ENCODE results near the gene HDLBP.
"Not testable (repeated sequence)": the region's sequence is repeated elsewhere in the genome, so short reads cannot be mapped to it uniquely, and the experiment has no call there.

Gene HDLBP

DNA sequence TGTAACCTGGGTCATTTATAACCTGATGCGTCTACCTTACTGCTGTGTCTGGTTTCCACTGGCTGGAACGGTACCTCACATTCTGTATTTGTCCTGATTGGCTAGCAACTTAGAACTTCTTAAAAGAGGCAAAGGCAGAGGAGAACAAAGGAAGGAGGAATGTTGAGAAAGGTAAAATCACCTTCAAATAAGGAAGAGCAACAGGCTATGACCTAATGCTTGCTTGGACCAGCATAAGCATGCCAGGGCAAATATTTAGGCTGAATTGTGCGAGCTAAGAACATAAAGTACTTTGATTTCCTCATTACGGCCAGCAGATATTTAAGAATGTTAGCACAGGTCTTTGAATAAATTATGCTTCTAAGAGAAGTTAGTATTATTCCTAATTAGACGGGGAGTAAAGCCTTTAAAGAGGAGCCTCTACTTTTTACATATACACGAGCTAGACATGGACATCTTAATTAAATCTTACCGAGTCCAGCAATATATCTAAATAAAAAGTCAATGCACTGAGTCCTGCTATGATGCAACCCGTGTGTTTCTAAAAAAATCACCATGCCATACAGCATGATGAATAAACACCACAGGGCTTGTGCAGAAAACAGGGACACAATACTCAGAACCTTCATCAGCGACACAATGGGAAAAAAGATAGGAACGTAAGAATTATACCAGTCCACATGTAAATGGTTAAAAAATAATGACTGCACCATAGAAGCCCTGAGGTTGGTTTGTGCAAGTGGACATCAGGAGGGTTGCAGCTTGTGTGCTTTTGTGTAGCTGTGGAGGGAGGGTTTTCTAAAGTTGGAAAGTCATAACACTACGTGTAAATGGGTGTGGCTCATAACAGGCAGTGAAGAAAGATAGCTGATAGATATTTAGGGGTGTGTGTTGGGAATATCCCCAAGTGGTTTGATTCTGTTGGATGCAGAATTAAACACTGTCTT lies 14.5 kb upstream of the HDLBP start:
- no peak for DNase-seq

- no peak for DNase-seq
Measured at GRCh38 chr2:241325257-241325656, 9.8 kb upstream of the HDLBP start.

DNA sequence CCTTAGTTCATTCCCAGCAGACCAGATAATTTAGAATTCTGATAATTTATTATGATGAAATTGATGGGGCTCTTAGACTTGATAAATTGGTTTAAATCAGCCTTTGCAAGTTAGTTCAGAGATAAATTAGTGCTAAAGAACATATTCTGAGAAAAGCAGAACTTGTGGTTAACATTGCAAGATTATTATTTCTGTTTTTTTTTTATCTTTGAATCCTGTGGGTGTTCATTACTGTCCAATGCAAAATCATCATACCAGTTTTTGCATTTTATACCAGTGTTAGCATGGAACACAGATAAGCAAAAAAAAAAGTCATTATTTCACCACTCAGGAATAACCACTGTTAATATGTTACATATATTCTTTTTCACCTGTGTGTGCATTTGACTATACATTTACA lies 9.3 kb upstream of the HDLBP start:
- no peak for DNase-seq

- DNase-seq, result no peak
Measured at GRCh38 chr2:241323778-241324177, 8.3 kb upstream of the HDLBP start.

DNA sequence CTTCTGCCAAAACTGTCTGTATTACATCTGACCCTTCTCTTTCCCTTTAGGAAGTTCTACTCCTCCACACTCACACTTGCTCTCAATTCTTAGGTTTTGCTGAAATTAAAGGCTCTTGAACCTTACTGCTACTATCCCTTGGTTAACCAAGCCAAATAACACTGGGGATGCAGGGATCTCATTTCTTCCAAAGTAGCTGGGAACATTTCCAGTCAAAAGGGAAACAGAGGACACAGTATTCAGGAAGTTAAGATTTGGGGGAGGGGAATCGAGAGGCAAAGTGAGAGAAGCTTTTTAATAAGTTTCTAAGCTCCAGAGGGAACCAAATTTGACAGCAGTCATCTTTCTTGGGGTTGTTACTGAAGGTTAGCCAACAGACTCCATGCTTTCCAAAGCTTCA lies 6.4 kb upstream of the HDLBP start:
- DNase-seq, result no peak

GRCh38 chr2:241321033-241321432 lies 5.6 kb upstream of the HDLBP start:
- DNase-seq, result no peak

GRCh38 chr2:241320394-241320793 lies 4.9 kb upstream of the HDLBP start:
- DNase-seq, result no peak

DNA sequence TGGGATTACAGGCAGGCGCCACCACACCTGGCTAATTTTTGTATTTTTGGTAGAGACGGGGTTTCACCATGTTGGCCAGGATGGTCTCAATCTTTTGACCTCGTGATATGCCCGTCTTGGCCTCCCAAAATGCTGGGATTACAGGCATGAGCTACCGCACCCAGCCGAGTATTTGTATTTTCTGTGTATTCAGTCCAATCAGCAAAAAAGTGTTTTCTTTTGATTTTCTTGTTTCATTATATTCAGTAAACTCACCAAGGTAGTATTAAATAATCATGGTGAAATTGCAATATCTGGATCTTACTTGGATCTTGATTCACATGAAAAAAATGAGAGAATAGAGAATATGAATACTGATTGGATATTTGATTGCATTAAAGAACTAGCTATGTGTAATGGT lies 3.4 kb upstream of the HDLBP start:
- DNase-seq, result not testable (repeated sequence)

- no peak for DNase-seq
Measured at GRCh38 chr2:241317391-241317790, 1.9 kb upstream of the HDLBP start.

DNA sequence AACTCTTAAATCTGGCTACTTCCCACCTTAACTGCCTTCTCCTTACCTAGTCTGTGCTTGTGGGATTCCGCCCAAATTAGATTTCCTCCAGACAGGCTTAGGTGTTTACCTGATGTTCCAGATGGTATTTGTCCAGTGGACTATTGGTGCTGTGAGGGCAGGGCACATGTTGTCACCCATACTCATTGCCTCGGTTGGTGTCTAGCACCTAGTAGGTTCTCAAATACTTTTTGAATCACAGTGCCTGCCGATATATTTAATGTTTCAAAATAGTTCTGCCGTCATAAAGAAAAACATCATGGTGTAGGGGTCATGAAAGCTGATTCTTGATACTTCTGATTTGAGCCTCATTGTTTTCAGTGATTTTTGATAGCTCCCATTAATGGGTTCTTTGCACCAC lies 1.4 kb upstream of the HDLBP start:
- no peak for DNase-seq

DNA sequence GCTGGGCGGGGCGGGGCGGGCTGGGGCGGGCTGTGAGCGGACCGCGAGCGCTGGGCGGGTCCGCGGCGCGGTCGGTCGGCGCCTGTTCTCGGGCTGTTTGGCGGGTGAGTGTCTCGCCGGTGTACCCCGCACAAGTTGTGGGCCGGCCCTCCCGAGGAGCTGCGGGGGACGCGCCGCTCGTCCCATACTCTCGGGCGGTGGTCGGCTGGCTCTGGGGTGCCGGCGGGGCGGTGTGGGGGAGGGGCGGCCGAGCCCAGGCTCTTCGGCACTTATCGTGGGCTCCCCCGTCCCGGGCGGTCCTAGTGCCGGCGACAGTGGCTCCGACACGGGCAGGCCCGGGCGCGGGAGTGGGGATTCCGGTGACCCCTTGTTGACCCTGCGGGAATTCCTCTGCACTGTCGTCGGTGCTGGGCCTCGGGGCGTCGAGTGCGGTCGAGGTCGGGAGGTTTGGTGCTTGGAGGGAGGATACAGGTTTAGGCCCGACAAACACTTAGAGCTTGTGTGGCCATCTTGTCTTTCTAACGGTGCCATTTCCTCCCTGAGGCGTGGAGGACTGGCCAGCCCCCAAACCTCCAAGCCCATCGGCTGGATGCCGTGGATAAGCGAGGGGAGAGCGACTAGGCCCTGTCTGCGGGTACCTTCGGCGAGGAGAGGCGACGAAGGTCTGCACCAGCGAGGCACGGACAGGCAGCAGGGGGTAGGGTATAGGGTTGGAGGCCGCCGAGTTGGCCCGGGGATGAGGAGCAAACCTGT lies 583 bp upstream of the HDLBP start, which contains the start of gene SEPTIN2:
Gene SEPTIN2, plus strand, starts transcription at position 47 of the 753 bp plus-strand sequence. CDS start 8,308 bp downstream, outside the sequence.
- peak; percentile 68 for DNase-seq

DNA sequence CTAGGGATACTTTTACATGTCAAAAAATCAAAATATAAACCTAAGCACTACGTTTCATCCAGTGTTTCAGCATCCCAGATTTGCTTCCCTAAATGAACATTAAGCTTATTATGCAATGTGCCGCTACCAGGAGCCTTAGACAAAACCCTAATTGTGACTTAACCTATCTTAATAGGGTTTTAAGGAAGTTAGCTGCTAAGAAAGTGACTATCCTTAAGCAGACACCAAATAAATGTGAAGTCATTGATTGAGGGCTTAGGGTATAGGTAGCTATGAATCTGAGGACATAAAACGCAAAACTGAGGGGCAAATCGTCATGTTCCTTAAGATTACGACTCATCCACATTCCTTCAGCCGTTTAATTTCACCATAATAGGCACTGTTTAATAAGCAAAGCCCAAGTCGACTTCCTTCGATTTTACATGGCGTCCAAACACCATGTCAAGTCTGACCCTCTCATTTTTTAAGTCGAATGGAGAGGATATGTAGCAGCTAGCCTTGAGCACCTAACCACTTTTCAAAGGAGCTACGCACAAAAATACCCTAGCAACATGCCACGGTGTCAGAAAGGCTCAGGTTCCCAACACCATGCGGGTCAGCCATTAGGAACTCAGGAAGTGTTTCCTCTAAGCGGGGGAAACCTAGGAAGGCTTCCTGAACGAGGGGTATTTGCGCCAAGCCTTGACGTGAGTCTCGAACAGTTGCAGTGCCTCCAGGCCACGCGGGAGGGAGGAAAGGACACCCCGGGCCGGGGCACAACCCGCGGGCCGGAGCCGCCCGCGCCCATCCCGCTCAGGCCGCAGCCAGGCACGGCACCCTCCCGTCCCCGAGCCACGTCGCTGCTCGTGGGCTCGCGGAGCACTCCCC lies 1.0 kb downstream of the HDLBP start:
- peak; percentile 43 for DNase-seq

DNA sequence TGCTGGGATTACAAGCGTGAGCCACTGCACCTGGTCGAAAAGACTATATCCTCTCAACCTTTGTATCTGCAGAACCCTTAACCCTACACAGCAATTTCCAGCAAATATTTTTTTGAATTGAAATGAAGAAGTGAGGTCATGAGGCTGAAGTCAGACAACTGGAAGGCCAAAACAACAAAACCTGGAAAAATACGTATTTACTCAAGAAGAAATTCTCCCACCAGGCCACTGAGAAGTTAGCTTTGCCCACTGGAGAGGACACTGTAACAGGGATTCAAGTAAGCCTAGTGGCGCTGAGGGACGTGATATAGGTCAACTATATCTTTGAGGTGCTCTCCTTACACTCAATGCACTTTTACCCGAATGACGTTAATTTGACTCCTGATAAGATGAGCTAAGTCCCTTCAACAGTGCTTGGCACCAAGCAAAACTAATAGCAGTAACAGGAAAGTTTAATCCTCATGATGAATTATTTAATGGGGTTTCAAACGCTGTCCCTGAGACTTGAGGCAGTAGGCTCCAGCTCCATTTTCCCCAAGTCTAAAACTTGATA lies 1.9 kb downstream of the HDLBP start:
- no peak for DNase-seq

DNA sequence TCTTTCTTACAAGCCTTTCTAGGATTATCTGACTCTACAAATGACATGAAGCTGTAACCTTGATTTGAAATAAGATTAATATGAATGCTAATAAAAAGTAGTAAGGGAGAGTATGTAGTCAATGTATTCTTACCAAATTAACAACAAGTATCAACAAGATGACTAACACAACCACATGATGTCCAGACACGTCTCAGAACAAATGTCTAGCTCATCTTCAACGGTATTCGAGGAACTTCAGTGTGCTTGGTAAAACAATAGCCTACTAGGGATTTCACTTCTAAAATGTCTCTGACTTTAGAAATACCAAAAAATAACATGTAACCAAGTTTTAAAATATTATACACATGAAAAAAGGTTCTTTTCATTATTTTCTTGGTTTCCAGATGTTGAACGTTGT lies 3.4 kb downstream of the HDLBP start:
- DNase-seq, result no peak

- DNase-seq, result no peak
Measured at GRCh38 chr2:241310917-241311566, 4.4 kb downstream of the HDLBP start.

DNA sequence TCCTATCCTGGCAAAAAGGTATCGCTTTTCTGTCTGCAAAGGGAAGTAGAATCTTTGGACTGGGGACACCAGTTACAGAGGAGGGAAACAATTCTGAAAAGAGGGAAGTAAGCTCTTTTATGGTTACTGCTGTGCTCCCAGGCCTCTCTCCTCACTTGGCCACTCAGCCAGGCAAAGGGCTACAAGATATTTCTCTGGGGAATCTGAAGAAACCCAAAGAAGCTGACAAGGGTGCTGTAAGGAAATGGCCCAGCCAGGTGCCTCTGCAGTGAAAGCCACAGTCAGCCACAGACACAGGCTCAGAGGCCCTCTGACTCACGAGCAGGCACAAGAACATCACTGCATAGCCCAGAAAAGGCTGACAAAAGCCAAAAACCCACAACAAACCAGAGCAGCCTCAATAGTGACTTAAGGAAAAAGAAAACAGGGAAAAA lies 5.8 kb downstream of the HDLBP start:
- no peak for DNase-seq

DNA sequence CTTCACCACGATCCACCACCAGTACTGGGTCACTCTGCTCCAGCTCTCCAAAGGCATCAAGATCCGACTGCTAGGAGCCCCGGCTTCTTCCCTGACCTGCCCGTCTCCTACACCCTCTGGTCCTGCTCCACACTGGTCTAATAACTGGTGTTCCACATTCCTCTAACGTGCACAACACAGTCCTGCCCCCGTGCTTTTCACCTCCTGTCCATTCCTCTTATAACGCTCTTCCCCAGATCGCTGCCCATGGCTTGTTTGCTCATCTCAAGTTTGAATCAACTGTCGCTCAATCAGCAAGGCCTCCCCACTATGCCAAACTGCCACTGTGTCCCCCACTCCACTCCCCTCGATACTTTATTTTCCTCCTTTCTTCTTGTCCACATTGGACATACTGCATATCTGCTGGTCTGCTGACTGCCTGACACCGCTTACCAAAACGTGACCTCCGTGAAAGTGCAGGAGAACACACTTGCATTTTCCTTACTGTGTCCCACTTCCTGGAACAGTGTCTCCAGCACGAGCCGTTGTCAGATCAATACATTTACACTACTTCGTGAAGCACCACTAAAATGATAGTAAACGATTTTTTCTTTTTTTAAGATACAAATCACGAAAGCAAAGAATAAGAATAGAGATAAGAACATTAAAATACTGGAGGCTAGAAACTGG lies 6.5 kb downstream of the HDLBP start:
- DNase-seq, result no peak

- no peak for DNase-seq
Measured at GRCh38 chr2:241308267-241308666, 7.2 kb downstream of the HDLBP start.

GRCh38 chr2:241307055-241307454 lies 8.4 kb downstream of the HDLBP start:
- DNase-seq, result no peak

GRCh38 chr2:241304039-241304670 lies 11.3 kb downstream of the HDLBP start:
- DNase-seq, result no peak

All from NCI-H526 treated with DMSO at 0.1 percent for 48 hours (cell line).